OCI-LY7 (cell line): Measurements from ENCODE around the gene EBF3. TPM values are rescaled to one million over a fixed set of nuclear protein-coding genes. Genes with fewer than 3 reads are reported as not detected.

Experiments used
- BruUV-seq: library from RNA; stranded (reverse); fragments of 400-500 nt; replicated peaks from 2 replicates; lab custom pipeline; 2021; lab: Mats Ljungman, UMichigan
- CTCF ChIA-PET: fragments of 300-600 bp; sonication (Branson Sonifier 250); formaldehyde crosslinking; loops from one replicate; lab custom pipeline; 2022; ENCODE audit warnings: antibody characterized with exemption; ENCODE audit not compliant: unreplicated experiment; lab: Charles Lee
- POLR2A ChIA-PET: fragments of 300-600 bp; sonication (Branson Sonifier 250); formaldehyde crosslinking; loops from one replicate; lab custom pipeline; 2022; ENCODE audit warnings: antibody characterized with exemption; lab: Charles Lee
- DNase-seq: peaks from one replicate; pipeline ENCODE4 v3.0.0-alpha.2; 2015; ENCODE audit warnings: low spot score
- H2AFZ ChIP-seq: fragments of 200-600 bp; sonication (generic), shearing (Covaris generic); 2 replicates; pipeline ENCODE4 v1.6.1; 2014; ENCODE audit warnings: mild to moderate bottlenecking, antibody characterized with exemption, low read length, moderate library complexity
- H3K27ac ChIP-seq: fragments of 200-600 bp; sonication (generic); 2 replicates; pipeline ENCODE4 v1.5.1; 2014; ENCODE audit warnings: mixed run types, low read depth, mild to moderate bottlenecking, moderate library complexity, low read length, inconsistent platforms; ENCODE audit not compliant: poor library complexity, severe bottlenecking
- H3K36me3 ChIP-seq: fragments of 200-600 bp; sonication (generic); 2 replicates; pipeline ENCODE4 v1.6.1; 2014; ENCODE audit warnings: mild to moderate bottlenecking, antibody characterized with exemption, low read length, moderate library complexity, mixed read lengths; ENCODE audit not compliant: insufficient read depth
- H3K4me1 ChIP-seq: fragments of 200-600 bp; sonication (generic); 2 replicates; pipeline ENCODE4 v1.5.1; 2014; ENCODE audit warnings: mild to moderate bottlenecking, low read length; ENCODE audit not compliant: insufficient read depth, poor library complexity, severe bottlenecking
- H3K4me2 ChIP-seq: fragments of 200-600 bp; sonication (generic); 2 replicates; pipeline ENCODE4 v1.6.1; 2014; ENCODE audit warnings: mild to moderate bottlenecking, low read length
- H3K4me3 ChIP-seq: fragments of 200-600 bp; sonication (generic); 2 replicates; pipeline ENCODE4 v1.5.1; 2014; ENCODE audit warnings: mild to moderate bottlenecking, low read depth, low read length; ENCODE audit not compliant: poor library complexity, severe bottlenecking
- H3K79me2 ChIP-seq: fragments of 200-600 bp; sonication (generic); 2 replicates; pipeline ENCODE4 v1.6.1; 2016; ENCODE audit warnings: low read depth, mild to moderate bottlenecking, low read length, moderate library complexity, mixed read lengths; ENCODE audit not compliant: insufficient read depth
- H3K9me2 ChIP-seq: fragments of 200-600 bp; sonication (generic); 2 replicates; pipeline ENCODE4 v1.6.1; 2016; ENCODE audit warnings: mild to moderate bottlenecking, low read length, mixed read lengths; ENCODE audit not compliant: insufficient read depth
- H3K9me3 ChIP-seq: fragments of 200-600 bp; sonication (generic); 2 replicates; pipeline ENCODE4 v1.6.1; 2014; ENCODE audit warnings: mild to moderate bottlenecking, mixed run types, low read length, mixed read lengths
- H4K20me1 ChIP-seq: fragments of 200-600 bp; sonication (generic); 2 replicates; pipeline ENCODE4 v1.6.1; 2014; ENCODE audit warnings: mild to moderate bottlenecking, antibody characterized with exemption, low read length, moderate library complexity, mixed read lengths; ENCODE audit not compliant: insufficient read depth
- CTCF ChIP-seq: fragments of 200-600 bp; sonication (generic); conservative IDR thresholded peaks from 2 replicates; pipeline ENCODE4 v1.5.1; 2014; ENCODE audit warnings: mild to moderate bottlenecking, antibody characterized with exemption, low read length, moderate library complexity, mixed read lengths
- EZH2phosphoT487 ChIP-seq: fragments of 200-600 bp; sonication (generic); IDR thresholded peaks from 2 replicates; pipeline ENCODE4 v1.6.1; 2018; ENCODE audit warnings: low read depth, borderline replicate concordance, mild to moderate bottlenecking, mixed run types, antibody characterized with exemption, low read length, moderate library complexity, mixed read lengths
- intact Hi-C: fragments of 100-400 bp; cut with micrococcal nuclease; formaldehyde crosslinking; loops from one replicate; pipeline ENCODE4 v1.10.0; 2022; ENCODE audit not compliant: unreplicated experiment
- total RNA-seq, 2 experiments: library from RNA; depleted of rRNA in 1 of 2; stranded (reverse); fragments of >200 nt in 1 of 2; shearing (Covaris generic) in 1 of 2; gene quantifications; 2 replicates each; pipeline ENCODE4 v1.2.3, GENCODE V29; 2014 to 2022

EBF3 gene
- total RNA-seq, 2 experiments from 2014 or later = not detected

- Histone ChIP-seq H3K27ac (no peak overlapping the region), H3K4me2 (no peak overlapping the region), H3K9me3 (no peaks in the 10 kb centered on the region), H3K79me2 (no peaks in the 10 kb centered on the region), H4K20me1 (no peaks in the 10 kb centered on the region), H3K4me3 (no peak overlapping the region), H3K36me3 (no peaks in the 10 kb centered on the region), H3K9me2 (no peaks in the 10 kb centered on the region), H3K4me1 (no peaks in the 10 kb centered on the region), H2AFZ (no peak overlapping the region)
- DNase-seq = no peak
- POLR2A ChIA-PET = no interaction called here
- BruUV-seq = no TSS peak
- CTCF ChIA-PET = no interaction called here
- no peak for TF ChIP-seq EZH2phosphoT487
- no peak for TF ChIP-seq CTCF
- intact Hi-C loops = no loop called here
Measured at GRCh38 chr10:129929343-129930292, 34.5 kb downstream of the EBF3 start.

- no TSS peak for BruUV-seq
- Histone ChIP-seq H3K79me2 (no peaks in the 10 kb centered on the region), H3K4me3 (no peak overlapping the region), H3K4me2 (no peak overlapping the region), H3K27ac (no peak overlapping the region), H4K20me1 (no peaks in the 10 kb centered on the region), H3K4me1 (no peaks in the 10 kb centered on the region), H3K9me3 (no peaks in the 10 kb centered on the region), H3K9me2 (no peaks in the 10 kb centered on the region), H2AFZ (no peak overlapping the region), H3K36me3 (no peaks in the 10 kb centered on the region)
- TF ChIP-seq EZH2phosphoT487 = no peak
- no peak for TF ChIP-seq CTCF
- POLR2A ChIA-PET = interaction anchor here (0.6 kb wide), 1 partner anchor 251 kb away, joined by 3 read pairs; no protein-coding TSS in a partner anchor
- intact Hi-C loops = no loop called here
- no peak for DNase-seq
- CTCF ChIA-PET = no interaction called here
Measured at GRCh38 chr10:129927351-129928120, 36.5 kb downstream of the EBF3 start.
